PFSK-1 (cell line): ENCODE measurements around the gene COL25A1.

Source experiments
- FOXP2 ChIP-seq: optimal IDR thresholded peaks from 2 replicates; pipeline ENCODE3; 2011; ENCODE audit warnings: borderline replicate concordance, control low read depth, inconsistent platforms; ENCODE audit not compliant: insufficient read depth; ENCODE audit errors: extremely low read length, extremely low read depth
- POLR2AphosphoS5 ChIP-seq: IDR thresholded peaks from 2 replicates; pipeline ENCODE4 v1.6.1; 2012; ENCODE audit warnings: low read depth, mild to moderate bottlenecking, control low read depth, low read length, moderate library complexity
- REST ChIP-seq, 2 experiments: IDR thresholded peaks; 2 replicates each; pipeline versions ENCODE4 v1.6.1 to v1.8.0; 2011 to 2012; ENCODE audit warnings: low read depth in 2 of 2, low read length in 2 of 2, control low read depth in 1 of 2, inconsistent platforms in 1 of 2, mild to moderate bottlenecking in 1 of 2, moderate library complexity in 1 of 2; ENCODE audit not compliant: insufficient read depth in 1 of 2
- SIN3A ChIP-seq: IDR thresholded peaks from 2 replicates; pipeline ENCODE4 v1.6.1; 2012; ENCODE audit warnings: mild to moderate bottlenecking, low read length, moderate library complexity, borderline replicate concordance; ENCODE audit not compliant: insufficient read depth
- TAF1 ChIP-seq: IDR thresholded peaks from 2 replicates; pipeline ENCODE4 v1.6.1; 2012; ENCODE audit warnings: low read length, control low read depth, borderline replicate concordance; ENCODE audit not compliant: insufficient read depth

The COL25A1 gene

GRCh38 chr4:108885211-108885610 lies 417.2 kb downstream of the COL25A1 start:
- TF ChIP-seq TAF1: no peak
- no peak for TF ChIP-seq REST (IDR thresholded peaks at IDR 0.05; ENCODE audit: insufficient read depth in 1 of 2, low read depth in 2 of 2, low read length in 2 of 2)
- TF ChIP-seq POLR2AphosphoS5: no peak
- TF ChIP-seq FOXP2: no peak
- no peak for TF ChIP-seq SIN3A

GRCh38 chr4:108884596-108884995 lies 417.9 kb downstream of the COL25A1 start:
- TF ChIP-seq REST (IDR thresholded peaks at IDR 0.05; ENCODE audit: insufficient read depth in 1 of 2, low read depth in 2 of 2, low read length in 2 of 2) (no peak), POLR2AphosphoS5 (no peak), SIN3A (no peak), FOXP2 (no peak), TAF1 (no peak)

GRCh38 chr4:108881986-108882385 lies 420.5 kb downstream of the COL25A1 start:
- TF ChIP-seq FOXP2: no peak
- TF ChIP-seq TAF1: no peak
- TF ChIP-seq SIN3A: no peak
- TF ChIP-seq POLR2AphosphoS5: no peak
- TF ChIP-seq REST (IDR thresholded peaks at IDR 0.05; ENCODE audit: insufficient read depth in 1 of 2, low read depth in 2 of 2, low read length in 2 of 2): no peak

GRCh38 chr4:108881190-108881589 lies 421.3 kb downstream of the COL25A1 start:
- TF ChIP-seq FOXP2: no peak
- TF ChIP-seq TAF1: no peak

- TF ChIP-seq FOXP2 (no peak), TAF1 (no peak), POLR2AphosphoS5 (no peak), REST (IDR thresholded peaks at IDR 0.05; ENCODE audit: insufficient read depth in 1 of 2, low read depth in 2 of 2, low read length in 2 of 2) (no peak), SIN3A (no peak)
Observed at GRCh38 chr4:108878806-108879205, 423.7 kb downstream of the COL25A1 start.

GRCh38 chr4:108877821-108878220 lies 424.6 kb downstream of the COL25A1 start:
- TF ChIP-seq SIN3A (no peak), FOXP2 (no peak)

GRCh38 chr4:108874806-108875205 lies 427.7 kb downstream of the COL25A1 start:
- TF ChIP-seq POLR2AphosphoS5 (no peak), REST (IDR thresholded peaks at IDR 0.05; ENCODE audit: insufficient read depth in 1 of 2, low read depth in 2 of 2, low read length in 2 of 2) (no peak), SIN3A (no peak), FOXP2 (no peak), TAF1 (no peak)
